ENCODE results near the gene CALML6. TPM values are rescaled to one million over a fixed set of nuclear protein-coding genes. Genes with fewer than 3 reads are reported as not detected.

CALML6 gene
- total RNA-seq, 1 donor from 2014 or later, result 0.32 TPM

GRCh38 chr1:1964811-1965210 lies 49.8 kb downstream of the CALML6 start:
- no peak for DNase-seq (ENCODE audit: low spot score)

GRCh38 chr1:1965546-1965945 lies 50.5 kb downstream of the CALML6 start:
- no peak for DNase-seq (ENCODE audit: low spot score)

GRCh38 chr1:1966071-1966740 lies 51.1 kb downstream of the CALML6 start:
- DNase-seq (ENCODE audit: low spot score), result no peak

Other genes with a start within 250 kb of the CALML6 start
- gene SLC35E2B, start 222.5 kb upstream of the CALML6 start, total RNA-seq, result 108 TPM
- 31.5 TPM for gene CDK11A, start 190.9 kb upstream of the CALML6 start, total RNA-seq
- 98.4 TPM for gene NADK, start 136.8 kb upstream of the CALML6 start, total RNA-seq
- gene GNB1, start 24.2 kb upstream of the CALML6 start, total RNA-seq, result 338 TPM
- 2.4 TPM for gene TMEM52, start 4.0 kb downstream of the CALML6 start, total RNA-seq
- gene CFAP74, start 88.5 kb downstream of the CALML6 start, total RNA-seq, result not detected
- gene GABRD, start 104.1 kb downstream of the CALML6 start, total RNA-seq, result 1.2 TPM
- gene PRKCZ, start 135.2 kb downstream of the CALML6 start, total RNA-seq, result 29.8 TPM

Measured in mucosa of gallbladder (tissue), 1 donor.